SK-N-SH (cell line): ENCODE data around the gene MAP6D1. TPM values are rescaled to one million over a fixed set of nuclear protein-coding genes. Genes with fewer than 3 reads are reported as not detected.

Source experiments
- CTCF ChIA-PET: fragments of 300-600, 350-600 bp; formaldehyde crosslinking; extraction: SDS; loops from one replicate; lab custom pipeline; 2021; lab: Yijun Ruan, JAX
- POLR2A ChIA-PET: fragments of 350-600 bp; sonication (Branson Sonifier 250); formaldehyde crosslinking; extraction: SDS; loops from one replicate; lab custom pipeline; 2020; ENCODE audit warnings: antibody characterized with exemption, inconsistent platforms; lab: Yijun Ruan, JAX
- DNase-seq: peaks from one replicate; pipeline ENCODE4 v3.0.0; 2012
- H2AFZ ChIP-seq: fragments of 200-600 bp; sonication (generic); 2 replicates; pipeline ENCODE4 v1.8.1; 2016; ENCODE audit warnings: antibody characterized with exemption, mild to moderate bottlenecking, low read depth
- H3F3A ChIP-seq: fragments of 200-600 bp; sonication (generic); replicated peaks from 2 replicates; pipeline ENCODE3; 2016; ENCODE audit warnings: antibody characterized with exemption, mild to moderate bottlenecking; ENCODE audit not compliant: insufficient read depth
- H3K27ac ChIP-seq, 2 experiments: fragments of 200-500 bp in 1 of 2; fragments of 200-600 bp in 1 of 2; sonication (Bioruptor generic) in 1 of 2; sonication (generic), shearing (Covaris generic) in 1 of 2; 2 replicates each; pipeline versions ENCODE4 v1.5.1 to v1.6.1; 2014 to 2016; ENCODE audit warnings: low read depth in 2 of 2, inconsistent platforms in 1 of 2, low read length in 1 of 2, mild to moderate bottlenecking in 1 of 2, mixed read lengths in 1 of 2
- H3K27me3 ChIP-seq: fragments of 200-600 bp; sonication (generic), shearing (Covaris generic); 2 replicates; pipeline ENCODE4 v1.6.1; 2016; ENCODE audit warnings: mixed run types; ENCODE audit not compliant: insufficient read depth
- H3K36me3 ChIP-seq, 2 experiments: fragments of 200-500 bp in 1 of 2; fragments of 200-600 bp in 1 of 2; sonication (Bioruptor generic) in 1 of 2; sonication (generic) in 1 of 2; replicated peaks in 1 of 2; 2 replicates each; pipeline versions ENCODE3 to v1.5.1; 2014 to 2016; ENCODE audit warnings: low read length in 1 of 2, mild to moderate bottlenecking in 1 of 2; ENCODE audit not compliant: insufficient read depth in 2 of 2, control insufficient read depth in 1 of 2
- H3K4me1 ChIP-seq, 2 experiments: fragments of 200-500 bp in 1 of 2; fragments of 200-600 bp in 1 of 2; sonication (Bioruptor generic) in 1 of 2; sonication (generic), shearing (Covaris generic) in 1 of 2; 2 replicates each; pipeline versions ENCODE4 v1.5.1 to v1.6.1; 2014 to 2016; ENCODE audit warnings: low read depth in 1 of 2, low read length in 1 of 2, mixed run types in 1 of 2; ENCODE audit not compliant: insufficient read depth in 2 of 2, control insufficient read depth in 1 of 2
- H3K4me2 ChIP-seq: fragments of 200-600 bp; sonication (generic), shearing (Covaris generic); 2 replicates; pipeline ENCODE4 v1.6.1; 2017; ENCODE audit warnings: mixed run types
- H3K4me3 ChIP-seq, 2 experiments: fragments of 200-500 bp in 1 of 2; fragments of 200-600 bp in 1 of 2; sonication (Bioruptor generic) in 1 of 2; sonication (generic), shearing (Covaris generic) in 1 of 2; 2 replicates each; pipeline versions ENCODE4 v1.5.1 to v1.8.1; 2014 to 2016; ENCODE audit warnings: low read depth in 2 of 2, inconsistent platforms in 1 of 2, low read length in 1 of 2, mild to moderate bottlenecking in 1 of 2, mixed read lengths in 1 of 2, moderate library complexity in 1 of 2
- H3K79me2 ChIP-seq: fragments of 200-600 bp; sonication (generic); 2 replicates; pipeline ENCODE4 v1.8.1; 2017; ENCODE audit warnings: mild to moderate bottlenecking; ENCODE audit not compliant: insufficient read depth
- H3K9ac ChIP-seq: fragments of 200-600 bp; sonication (generic); 2 replicates; pipeline ENCODE4 v1.6.1; 2017; ENCODE audit warnings: mixed run types
- H3K9me2 ChIP-seq: fragments of 200-600 bp; sonication (generic); 2 replicates; pipeline ENCODE4 v1.6.1; 2017; ENCODE audit warnings: mixed run types
- H3K9me3 ChIP-seq: fragments of 200-600 bp; sonication (generic); 2 replicates; pipeline ENCODE4 v1.6.1; 2017; ENCODE audit warnings: mixed run types, mild to moderate bottlenecking, moderate library complexity
- H4K20me1 ChIP-seq: fragments of 200-600 bp; sonication (generic); 2 replicates; pipeline ENCODE4 v1.6.1; 2017; ENCODE audit warnings: mild to moderate bottlenecking, mixed run types; ENCODE audit not compliant: insufficient read depth
- CHD2 ChIP-seq: fragments of 150-350 bp; IDR thresholded peaks from 2 replicates; pipeline ENCODE4 v1.6.1; 2018; ENCODE audit warnings: low read length; ENCODE audit not compliant: partially characterized antibody
- ELF1 ChIP-seq: IDR thresholded peaks from 2 replicates; pipeline ENCODE4 v1.4.0; 2012
- EP300 ChIP-seq, 2 experiments: IDR thresholded peaks; 2 replicates each; pipeline versions ENCODE4 v1.4.0 to v1.6.1; 2012; ENCODE audit warnings: borderline replicate concordance in 1 of 2, low read depth in 1 of 2, low read length in 1 of 2
- GABPA ChIP-seq: IDR thresholded peaks from 2 replicates; pipeline ENCODE4 v1.4.0; 2012; ENCODE audit warnings: low read depth, mild to moderate bottlenecking
- GATA2 ChIP-seq: sonication (generic); formaldehyde crosslinking; IDR thresholded peaks from 2 replicates; pipeline ENCODE4 v1.5.0; 2020; ENCODE audit warnings: mild to moderate bottlenecking, missing genetic modification reagents
- IRF3 ChIP-seq: fragments of 150-350 bp; IDR thresholded peaks from 2 replicates; pipeline ENCODE4 v1.6.1; 2016; ENCODE audit warnings: mild to moderate bottlenecking, low read depth, low read length
- PBX3 ChIP-seq: IDR thresholded peaks from 2 replicates; pipeline ENCODE4; 2012
- POLR2AphosphoS5 ChIP-seq: IDR thresholded peaks from 2 replicates; pipeline ENCODE4 v1.6.1; 2012; ENCODE audit warnings: low read depth, low read length
- RAD21 ChIP-seq: IDR thresholded peaks from 2 replicates; pipeline ENCODE4 v1.6.1; 2012; ENCODE audit warnings: mild to moderate bottlenecking, low read length
- RFX5 ChIP-seq: IDR thresholded peaks from 2 replicates; pipeline ENCODE4 v1.6.1; 2012; ENCODE audit warnings: mild to moderate bottlenecking, improper control_type of control experiment, low read length
- RXRA ChIP-seq: IDR thresholded peaks from 2 replicates; pipeline ENCODE4 v1.4.0; 2012; ENCODE audit warnings: low read depth, mild to moderate bottlenecking, borderline replicate concordance
- SMC3 ChIP-seq: IDR thresholded peaks from 2 replicates; pipeline ENCODE4 v1.6.1; 2012; ENCODE audit warnings: low read depth, low read length, improper control_type of control experiment
- TCF12 ChIP-seq: IDR thresholded peaks from 2 replicates; pipeline ENCODE4 v1.4.0; 2012
- TEAD4 ChIP-seq: IDR thresholded peaks from 2 replicates; pipeline ENCODE4 v1.4.0; 2012; ENCODE audit warnings: mild to moderate bottlenecking, borderline replicate concordance; ENCODE audit not compliant: insufficient read depth
- YY1 ChIP-seq: IDR thresholded peaks from 2 replicates; pipeline ENCODE4 v1.4.0; 2012; ENCODE audit warnings: low read depth, mild to moderate bottlenecking
- polyA plus RNA-seq, 3 experiments: library from polyadenylated mRNA; depleted of rRNA; stranded (reverse); fragments of >200 nt; gene quantifications; 2 replicates each; pipeline ENCODE4 v1.2.3, GENCODE V29; 2012
- TF ChIP-seq, protein P1 (sequence below): IDR thresholded peaks from 2 replicates; pipeline ENCODE4 v1.4.0; 2012; ENCODE audit warnings: low read depth
- TF ChIP-seq, protein P2 (sequence below): IDR thresholded peaks from 2 replicates; pipeline ENCODE4 v1.4.0; 2012; ENCODE audit warnings: low read depth, borderline replicate concordance

MAP6D1 gene
- polyA plus RNA-seq, 1 of the 3 experiments (the other 2 are of a cell fraction), result 2.6 TPM

- no peak overlapping the region for H3K4me2 ChIP-seq
- H3K27ac ChIP-seq, result no peak overlapping the region
- H3F3A ChIP-seq, result peaks cover 18% of the 10 kb centered on the region
- H3K27me3 ChIP-seq, result no peaks in the 10 kb centered on the region
- no peak overlapping the region for H3K9ac ChIP-seq
- CTCF ChIA-PET, result interaction anchor here (0.7 to 2.5 kb wide), 15 partner anchors 9 to 327 kb away, joined by 3 to 28 read pairs (median 4); partner anchors contain the start of gene MAP6D1
- no peak for TF ChIP-seq POLR2AphosphoS5
- TF ChIP-seq SMC3, result no peak
- TF ChIP-seq YY1, result no peak
- TF ChIP-seq, protein P1, sequence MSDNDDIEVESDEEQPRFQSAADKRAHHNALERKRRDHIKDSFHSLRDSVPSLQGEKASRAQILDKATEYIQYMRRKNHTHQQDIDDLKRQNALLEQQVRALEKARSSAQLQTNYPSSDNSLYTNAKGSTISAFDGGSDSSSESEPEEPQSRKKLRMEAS, result no peak
- no peak for TF ChIP-seq TCF12
- no peak for TF ChIP-seq RAD21
- no peak for TF ChIP-seq PBX3
- no peak for TF ChIP-seq RXRA
- TF ChIP-seq IRF3, result no peak
- no peak for TF ChIP-seq GATA2
- TF ChIP-seq ELF1, result no peak
- TF ChIP-seq EP300 (IDR thresholded peaks at IDR 0.05; ENCODE audit: borderline replicate concordance in 1 of 2, low read depth in 1 of 2, low read length in 1 of 2), result no peak
- no peak for TF ChIP-seq TEAD4
- TF ChIP-seq, protein P2, sequence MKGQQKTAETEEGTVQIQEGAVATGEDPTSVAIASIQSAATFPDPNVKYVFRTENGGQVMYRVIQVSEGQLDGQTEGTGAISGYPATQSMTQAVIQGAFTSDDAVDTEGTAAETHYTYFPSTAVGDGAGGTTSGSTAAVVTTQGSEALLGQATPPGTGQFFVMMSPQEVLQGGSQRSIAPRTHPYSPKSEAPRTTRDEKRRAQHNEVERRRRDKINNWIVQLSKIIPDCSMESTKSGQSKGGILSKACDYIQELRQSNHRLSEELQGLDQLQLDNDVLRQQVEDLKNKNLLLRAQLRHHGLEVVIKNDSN, result no peak
- no peak for TF ChIP-seq CHD2
- no peak for TF ChIP-seq RFX5
- TF ChIP-seq GABPA, result no peak
- H3K79me2 ChIP-seq, result no peaks in the 10 kb centered on the region; the same call in 1 of the 2 replicates
- peaks cover 37 to 54% of the 10 kb centered on the region in 2 experiments for H3K36me3 ChIP-seq
- DNase-seq, result no peak
- peaks cover 4% of the 10 kb centered on the region in 2 experiments; a peak in 1 of 4 replicates for H3K4me1 ChIP-seq
- no peaks in the 10 kb centered on the region for H3K9me3 ChIP-seq
- no peak overlapping the region for H3K4me3 ChIP-seq
- POLR2A ChIA-PET, result no interaction called here
- no peaks in the 10 kb centered on the region for H3K9me2 ChIP-seq
- peaks cover 24% of the 10 kb centered on the region for H4K20me1 ChIP-seq
- no peak overlapping the region for H2AFZ ChIP-seq
These were observed 59.3 kb downstream of the MAP6D1 start for GRCh38 chr3:183766107-183766506.

Other genes with a start within 250 kb of the MAP6D1 start
- gene KLHL24, start 190.0 kb downstream of the MAP6D1 start, polyA plus RNA-seq (2012; rRNA removed), result 5.7 and 8.0 TPM in 2 replicates
- gene YEATS2, start 127.8 kb downstream of the MAP6D1 start, polyA plus RNA-seq (2012; rRNA removed), result 19.9 and 23.8 TPM in 2 replicates
- 50.1 and 58.5 TPM in 2 replicates for gene PARL, start 59.3 kb upstream of the MAP6D1 start, polyA plus RNA-seq (2012; rRNA removed)
- 25.9 and 40.6 TPM in 2 replicates for gene ABCC5, start 192.3 kb upstream of the MAP6D1 start, polyA plus RNA-seq (2012; rRNA removed)
- not detected in 2 replicates for gene HTR3D, start 206.2 kb upstream of the MAP6D1 start, polyA plus RNA-seq (2012; rRNA removed)
- not detected in 2 replicates for gene HTR3C, start 227.5 kb upstream of the MAP6D1 start, polyA plus RNA-seq (2012; rRNA removed)